SU-DHL-6 (cell line): ENCODE results near the gene SELENOS.

Experiments used
- EZH2phosphoT487 ChIP-seq: fragments of 200-600 bp; sonication (generic), shearing (Covaris generic); conservative IDR thresholded peaks from 2 replicates; pipeline ENCODE4 v1.6.1; 2018; ENCODE audit warnings: mild to moderate bottlenecking, antibody characterized with exemption, low read length, moderate library complexity, mixed read lengths
- TF ChIP-seq, protein P1 (sequence below): fragments of 200-600 bp; sonication (generic); IDR thresholded peaks from one replicate; pipeline ENCODE4 v1.5.1; 2017; ENCODE audit warnings: antibody characterized with exemption, mild to moderate bottlenecking, low read length, moderate library complexity; ENCODE audit not compliant: insufficient read depth, poor library complexity, severe bottlenecking

GRCh38 chr15:101225658-101226057, 51.6 kb downstream of the SELENOS start:
- TF ChIP-seq, protein P1, sequence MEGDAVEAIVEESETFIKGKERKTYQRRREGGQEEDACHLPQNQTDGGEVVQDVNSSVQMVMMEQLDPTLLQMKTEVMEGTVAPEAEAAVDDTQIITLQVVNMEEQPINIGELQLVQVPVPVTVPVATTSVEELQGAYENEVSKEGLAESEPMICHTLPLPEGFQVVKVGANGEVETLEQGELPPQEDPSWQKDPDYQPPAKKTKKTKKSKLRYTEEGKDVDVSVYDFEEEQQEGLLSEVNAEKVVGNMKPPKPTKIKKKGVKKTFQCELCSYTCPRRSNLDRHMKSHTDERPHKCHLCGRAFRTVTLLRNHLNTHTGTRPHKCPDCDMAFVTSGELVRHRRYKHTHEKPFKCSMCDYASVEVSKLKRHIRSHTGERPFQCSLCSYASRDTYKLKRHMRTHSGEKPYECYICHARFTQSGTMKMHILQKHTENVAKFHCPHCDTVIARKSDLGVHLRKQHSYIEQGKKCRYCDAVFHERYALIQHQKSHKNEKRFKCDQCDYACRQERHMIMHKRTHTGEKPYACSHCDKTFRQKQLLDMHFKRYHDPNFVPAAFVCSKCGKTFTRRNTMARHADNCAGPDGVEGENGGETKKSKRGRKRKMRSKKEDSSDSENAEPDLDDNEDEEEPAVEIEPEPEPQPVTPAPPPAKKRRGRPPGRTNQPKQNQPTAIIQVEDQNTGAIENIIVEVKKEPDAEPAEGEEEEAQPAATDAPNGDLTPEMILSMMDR = no peak
- no peak for TF ChIP-seq EZH2phosphoT487
